Measurements from ENCODE around the gene PAPOLA. TPM values are rescaled to one million over a fixed set of nuclear protein-coding genes. Genes with fewer than 3 reads are reported as not detected.

The PAPOLA gene
- total and polyA plus RNA-seq, 2 experiments from 2014 or later: 97.7 to 151 TPM

DNA sequence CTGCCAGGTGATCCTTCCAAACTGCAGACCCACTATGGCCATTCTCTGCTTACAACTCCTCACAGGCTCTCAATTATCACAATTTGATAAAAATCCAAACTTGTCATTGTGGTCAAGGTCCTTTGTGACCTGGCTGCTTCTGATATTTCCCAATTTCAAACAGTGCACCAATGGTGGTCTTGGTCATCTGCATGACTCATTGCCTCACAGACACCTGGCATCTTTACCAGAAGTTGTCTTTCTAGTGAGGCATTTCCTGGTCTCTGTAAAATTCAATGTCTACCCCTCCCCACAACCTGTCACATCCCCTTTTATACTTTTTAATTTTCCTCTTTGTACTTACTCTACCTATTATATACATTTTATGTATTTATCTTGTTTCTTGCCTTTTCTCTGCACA lies 17.8 kb upstream of the PAPOLA start:
- Histone ChIP-seq H2AFZ (no peak overlapping the region), H3K9me2 (replicated peaks; ENCODE audit: insufficient read depth) (no peaks in the 10 kb centered on the region), H3K4me1 (ENCODE audit: insufficient read depth) (no peaks in the 10 kb centered on the region), H4K20me1 (ENCODE audit: insufficient read depth, poor library complexity, severe bottlenecking) (no peaks in the 10 kb centered on the region), H3K27ac (no peak overlapping the region), H3K4me3 (no peak overlapping the region), H3K9me3 (ENCODE audit: low read depth) (no peaks in the 10 kb centered on the region), H3K79me2 (no peaks in the 10 kb centered on the region), H3K4me2 (no peak overlapping the region), H3K36me3 (replicated peaks; ENCODE audit: insufficient read depth, low read depth) (no peaks in the 10 kb centered on the region), H3K27me3 (no peaks in the 10 kb centered on the region)
- no peak for DNase-seq (ENCODE audit: low spot score)
- no peak for TF ChIP-seq EZH2 (IDR thresholded peaks at IDR 0.05; ENCODE audit: borderline replicate concordance)
- TF ChIP-seq EZH2phosphoT487 (IDR thresholded peaks at IDR 0.05; ENCODE audit: low read depth, severe bottlenecking, unreplicated experiment): no peak
- TF ChIP-seq CTCF (IDR thresholded peaks at IDR 0.05; ENCODE audit: poor library complexity): no peak

- H3K27ac ChIP-seq: no peak overlapping the region
- no peaks in the 10 kb centered on the region for H3K9me3 ChIP-seq (ENCODE audit: low read depth)
- H3K9me2 ChIP-seq (replicated peaks; ENCODE audit: insufficient read depth): no peaks in the 10 kb centered on the region
- H4K20me1 ChIP-seq (ENCODE audit: insufficient read depth, poor library complexity, severe bottlenecking): no peaks in the 10 kb centered on the region
- no peak overlapping the region for H3K4me3 ChIP-seq
- no peaks in the 10 kb centered on the region for H3K79me2 ChIP-seq
- H2AFZ ChIP-seq: no peak overlapping the region
- 85% methylated on average over 4 of the region's 4 CpGs for WGBS (ENCODE audit: low lambda C conversion rate, missing lambda C conversion rate)
- no peaks in the 10 kb centered on the region for H3K36me3 ChIP-seq (replicated peaks; ENCODE audit: insufficient read depth, low read depth)
- DNase-seq (ENCODE audit: low spot score): no peak
- no peak for TF ChIP-seq EZH2 (IDR thresholded peaks at IDR 0.05; ENCODE audit: borderline replicate concordance)
- TF ChIP-seq CTCF (IDR thresholded peaks at IDR 0.05; ENCODE audit: poor library complexity): no peak
- TF ChIP-seq EZH2phosphoT487 (IDR thresholded peaks at IDR 0.05; ENCODE audit: low read depth, severe bottlenecking, unreplicated experiment): no peak
- no peaks in the 10 kb centered on the region for H3K4me1 ChIP-seq (ENCODE audit: insufficient read depth)
- H3K27me3 ChIP-seq: no peaks in the 10 kb centered on the region
- H3K4me2 ChIP-seq: no peak overlapping the region
These were observed 15.5 kb upstream of the PAPOLA start for GRCh38 chr14:96486705-96487104.

DNA sequence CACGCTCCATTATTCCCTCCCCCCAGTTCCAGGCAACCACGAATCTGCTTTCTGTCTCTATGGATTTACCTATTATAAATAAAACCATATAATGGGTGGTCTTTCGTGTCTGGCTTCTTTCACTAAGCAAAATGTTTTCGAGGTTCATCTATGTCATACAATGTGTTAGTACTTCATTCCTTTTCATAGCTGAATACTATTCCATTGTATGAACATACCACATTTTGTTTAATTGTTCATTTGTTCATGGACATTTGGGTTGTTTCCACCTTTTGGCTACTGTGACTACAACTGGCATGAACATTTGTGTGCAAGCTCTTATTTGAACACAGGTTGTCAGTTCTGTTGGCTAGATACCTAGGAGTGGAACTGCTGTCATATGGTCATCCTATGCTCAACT lies 12.9 kb upstream of the PAPOLA start:
- H4K20me1 ChIP-seq (ENCODE audit: insufficient read depth, poor library complexity, severe bottlenecking): no peaks in the 10 kb centered on the region
- H3K4me1 ChIP-seq (ENCODE audit: insufficient read depth): no peaks in the 10 kb centered on the region
- H3K79me2 ChIP-seq: no peaks in the 10 kb centered on the region
- H3K9me2 ChIP-seq (replicated peaks; ENCODE audit: insufficient read depth): no peaks in the 10 kb centered on the region
- WGBS (ENCODE audit: low lambda C conversion rate, missing lambda C conversion rate): 86% methylated on average over 4 of the region's 4 CpGs
- H3K4me3 ChIP-seq: no peak overlapping the region
- H3K36me3 ChIP-seq (replicated peaks; ENCODE audit: insufficient read depth, low read depth): no peaks in the 10 kb centered on the region
- no peak overlapping the region for H3K27ac ChIP-seq
- DNase-seq (ENCODE audit: low spot score): no peak
- TF ChIP-seq CTCF (IDR thresholded peaks at IDR 0.05; ENCODE audit: poor library complexity) (no peak), EZH2phosphoT487 (IDR thresholded peaks at IDR 0.05; ENCODE audit: low read depth, severe bottlenecking, unreplicated experiment) (no peak), EZH2 (IDR thresholded peaks at IDR 0.05; ENCODE audit: borderline replicate concordance) (no peak)
- H3K27me3 ChIP-seq: no peaks in the 10 kb centered on the region
- no peak overlapping the region for H3K4me2 ChIP-seq
- no peaks in the 10 kb centered on the region for H3K9me3 ChIP-seq (ENCODE audit: low read depth)
- no peak overlapping the region for H2AFZ ChIP-seq

DNA sequence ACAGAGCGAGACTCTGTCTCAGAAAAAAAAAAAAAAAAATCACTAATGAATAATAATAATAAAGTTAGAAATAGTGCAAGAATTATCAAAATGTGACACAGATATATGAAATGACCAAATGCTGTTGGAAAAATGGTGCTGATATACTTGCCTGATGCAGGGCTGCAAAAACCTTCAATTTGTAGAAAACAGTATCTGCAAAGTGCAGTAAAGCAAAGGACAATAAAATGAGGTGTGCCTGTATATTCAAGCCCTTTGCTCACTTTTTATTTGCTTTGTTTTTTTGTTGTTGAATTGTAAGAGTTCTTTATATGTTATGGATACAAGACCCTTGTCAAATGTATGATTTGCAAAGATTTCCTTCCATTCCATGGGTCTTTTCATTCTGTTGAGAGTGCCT lies 9.0 kb upstream of the PAPOLA start:
- Histone ChIP-seq H3K9me3 (ENCODE audit: low read depth) (no peaks in the 10 kb centered on the region), H2AFZ (no peak overlapping the region), H4K20me1 (ENCODE audit: insufficient read depth, poor library complexity, severe bottlenecking) (no peaks in the 10 kb centered on the region), H3K27ac (no peak overlapping the region), H3K27me3 (no peaks in the 10 kb centered on the region), H3K36me3 (replicated peaks; ENCODE audit: insufficient read depth, low read depth) (no peaks in the 10 kb centered on the region), H3K79me2 (no peaks in the 10 kb centered on the region), H3K9me2 (replicated peaks; ENCODE audit: insufficient read depth) (no peaks in the 10 kb centered on the region), H3K4me2 (no peak overlapping the region), H3K4me1 (ENCODE audit: insufficient read depth) (no peaks in the 10 kb centered on the region), H3K4me3 (no peak overlapping the region)
- WGBS (ENCODE audit: low lambda C conversion rate, missing lambda C conversion rate): 82% methylated on average over 1 of the region's 1 CpG
- no peak for DNase-seq (ENCODE audit: low spot score)
- TF ChIP-seq EZH2phosphoT487 (IDR thresholded peaks at IDR 0.05; ENCODE audit: low read depth, severe bottlenecking, unreplicated experiment) (no peak), EZH2 (IDR thresholded peaks at IDR 0.05; ENCODE audit: borderline replicate concordance) (no peak), CTCF (IDR thresholded peaks at IDR 0.05; ENCODE audit: poor library complexity) (no peak)
